Sigmoid colon (tissue), 7 donors: ENCODE data around the gene DDI2. TPM values are rescaled to one million over a fixed set of nuclear protein-coding genes. Genes with fewer than 3 reads are reported as not detected.

Source experiments
- DNase-seq: peaks from one replicate; pipeline ENCODE4 v3.0.0-alpha.2; 2019
- H3K27ac ChIP-seq, 4 donors: fragments of 200-600 bp; sonication (generic); one replicate each; pipeline ENCODE4 v1.5.1; 2016 to 2019; ENCODE audit warnings: mild to moderate bottlenecking in 1 of 4
- H3K27me3 ChIP-seq, 3 donors: fragments of 200-600 bp; sonication (generic); one replicate each; pipeline ENCODE4 v1.5.1; 2019; ENCODE audit warnings: mild to moderate bottlenecking in 1 of 3
- H3K36me3 ChIP-seq, 4 donors: fragments of 200-600 bp; sonication (generic); one replicate each; pipeline ENCODE4 v1.5.1; 2016 to 2019
- H3K4me1 ChIP-seq, 4 donors: fragments of 200-600 bp; sonication (generic); one replicate each; pipeline ENCODE4 v1.5.1; 2017 to 2019
- H3K4me3 ChIP-seq, 4 donors: fragments of 200-600 bp; sonication (generic); one replicate each; pipeline ENCODE4 v1.5.1; 2017 to 2019; ENCODE audit warnings: mild to moderate bottlenecking in 2 of 4, moderate library complexity in 1 of 4
- H3K9me3 ChIP-seq, 4 donors: fragments of 200-600 bp in 3 of 4; sonication (generic) in 3 of 4; one replicate each; pipeline versions ENCODE4 v1.5.1 to v1.6.1; 2013 to 2019
- EP300 ChIP-seq, 4 donors: sonication (generic); formaldehyde crosslinking; IDR thresholded peaks; one replicate each; pipeline ENCODE4 v1.6.1; 2017; ENCODE audit warnings: antibody characterized with exemption in 4 of 4
- POLR2A ChIP-seq, 2 donors: fragments of 450-650 bp; IDR thresholded peaks; one replicate each; pipeline ENCODE4 v1.6.1; 2016; ENCODE audit warnings: antibody characterized with exemption in 2 of 2, mild to moderate bottlenecking in 2 of 2, moderate library complexity in 2 of 2
- POLR2AphosphoS5 ChIP-seq, 4 donors: sonication (generic); formaldehyde crosslinking; IDR thresholded peaks; one replicate each; pipeline ENCODE4 v1.6.1; 2017; ENCODE audit warnings: antibody characterized with exemption in 4 of 4
- WGBS, 2 donors: extraction: QIAGEN DNeasy Blood & Tissue Kit; methylation state at CpG; one replicate each; pipeline ENCODE4 v1.1.7; 2013; 5-methylcytosine and 5-hydroxymethylcytosine counted together
- intact Hi-C: fragments of 100-400 bp; cut with DNase I; formaldehyde crosslinking; loops from one replicate; pipeline ENCODE4 v1.15.1; 2023
- polyA plus RNA-seq, 3 donors: library from polyadenylated mRNA; stranded (reverse); fragments of 200-250 nt; gene quantifications; one replicate each; pipeline ENCODE4 v1.2.3, GENCODE V29; 2013
- total RNA-seq, 4 donors: library from RNA; depleted of rRNA; stranded (reverse); fragments of >200 nt; gene quantifications; one replicate each; pipeline ENCODE4 v1.1.0, GENCODE V29; 2016
- TF ChIP-seq, protein P1 (sequence below), 4 experiments: fragments of 450-650 bp in 3 of 4; fragments of 200-600 bp in 1 of 4; IDR thresholded peaks; one replicate each; pipeline ENCODE4 v1.5.1; 2016 to 2019; ENCODE audit warnings: antibody characterized with exemption in 4 of 4, mild to moderate bottlenecking in 3 of 4, moderate library complexity in 2 of 4
- donor health status: healthy with polysubstance abuse.
- donor health status: Bipolar disorder and iron deficiency.
- donor health status: healthy.

DDI2 gene
- total and polyA plus RNA-seq, 7 donors, result 3.0 to 27.3 (median 13.4) TPM

DNA sequence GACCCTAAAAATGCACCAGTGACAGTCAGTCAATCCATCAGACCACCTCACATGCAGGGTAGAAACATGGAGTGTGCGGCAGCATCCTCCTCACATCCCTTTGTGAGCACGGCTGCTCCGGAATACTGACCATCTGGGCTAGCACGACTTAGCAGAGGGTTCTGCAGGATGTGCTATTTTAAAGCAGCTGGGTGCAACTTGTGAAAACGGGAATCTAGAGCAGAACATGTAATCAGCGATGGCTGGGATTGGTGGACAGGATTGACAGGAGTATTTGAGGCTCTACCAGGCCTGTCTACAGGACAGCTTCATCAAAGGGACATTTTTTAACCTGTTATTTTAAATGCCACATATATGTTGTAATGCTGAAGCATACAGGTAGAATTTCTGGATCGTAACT, 50.1 kb downstream of the DDI2 start:
- no peaks in the 10 kb centered on the region for H3K4me1 ChIP-seq
- no peaks in the 10 kb centered on the region for H3K9me3 ChIP-seq
- no peak for DNase-seq
- H3K27ac ChIP-seq, result no peak overlapping the region
- TF ChIP-seq, protein P1, sequence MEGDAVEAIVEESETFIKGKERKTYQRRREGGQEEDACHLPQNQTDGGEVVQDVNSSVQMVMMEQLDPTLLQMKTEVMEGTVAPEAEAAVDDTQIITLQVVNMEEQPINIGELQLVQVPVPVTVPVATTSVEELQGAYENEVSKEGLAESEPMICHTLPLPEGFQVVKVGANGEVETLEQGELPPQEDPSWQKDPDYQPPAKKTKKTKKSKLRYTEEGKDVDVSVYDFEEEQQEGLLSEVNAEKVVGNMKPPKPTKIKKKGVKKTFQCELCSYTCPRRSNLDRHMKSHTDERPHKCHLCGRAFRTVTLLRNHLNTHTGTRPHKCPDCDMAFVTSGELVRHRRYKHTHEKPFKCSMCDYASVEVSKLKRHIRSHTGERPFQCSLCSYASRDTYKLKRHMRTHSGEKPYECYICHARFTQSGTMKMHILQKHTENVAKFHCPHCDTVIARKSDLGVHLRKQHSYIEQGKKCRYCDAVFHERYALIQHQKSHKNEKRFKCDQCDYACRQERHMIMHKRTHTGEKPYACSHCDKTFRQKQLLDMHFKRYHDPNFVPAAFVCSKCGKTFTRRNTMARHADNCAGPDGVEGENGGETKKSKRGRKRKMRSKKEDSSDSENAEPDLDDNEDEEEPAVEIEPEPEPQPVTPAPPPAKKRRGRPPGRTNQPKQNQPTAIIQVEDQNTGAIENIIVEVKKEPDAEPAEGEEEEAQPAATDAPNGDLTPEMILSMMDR (IDR thresholded peaks at IDR 0.05), result no peak
- TF ChIP-seq POLR2AphosphoS5 (IDR thresholded peaks at IDR 0.05) (no peak), EP300 (IDR thresholded peaks at IDR 0.05) (no peak), POLR2A (IDR thresholded peaks at IDR 0.05) (no peak)
- 90 to 91% methylated on average over 7 of the region's 7 CpGs for WGBS, 2 donors
- intact Hi-C loops, result no loop called here
- no peaks in the 10 kb centered on the region for H3K27me3 ChIP-seq
- H3K36me3 ChIP-seq, result peaks cover 0 to 3% (median 1%) of the 10 kb centered on the region in 4 donors
- H3K4me3 ChIP-seq, result no peak overlapping the region

- no peak overlapping the region for H3K4me3 ChIP-seq
- DNase-seq, result no peak
- no peaks in the 10 kb centered on the region for H3K4me1 ChIP-seq
- no peaks in the 10 kb centered on the region for H3K36me3 ChIP-seq
- intact Hi-C loops, result no loop called here
- TF ChIP-seq, protein P1 (IDR thresholded peaks at IDR 0.05), result no peak
- TF ChIP-seq POLR2AphosphoS5 (IDR thresholded peaks at IDR 0.05), result no peak
- H3K9me3 ChIP-seq, result no peaks in the 10 kb centered on the region
- WGBS, 2 donors, result 41 to 69% methylated on average over 5 of the region's 5 CpGs
- no peaks in the 10 kb centered on the region for H3K27me3 ChIP-seq
- no peak overlapping the region for H3K27ac ChIP-seq
Observed at GRCh38 chr1:15668089-15668754, 51.0 kb downstream of the DDI2 start.

DNA sequence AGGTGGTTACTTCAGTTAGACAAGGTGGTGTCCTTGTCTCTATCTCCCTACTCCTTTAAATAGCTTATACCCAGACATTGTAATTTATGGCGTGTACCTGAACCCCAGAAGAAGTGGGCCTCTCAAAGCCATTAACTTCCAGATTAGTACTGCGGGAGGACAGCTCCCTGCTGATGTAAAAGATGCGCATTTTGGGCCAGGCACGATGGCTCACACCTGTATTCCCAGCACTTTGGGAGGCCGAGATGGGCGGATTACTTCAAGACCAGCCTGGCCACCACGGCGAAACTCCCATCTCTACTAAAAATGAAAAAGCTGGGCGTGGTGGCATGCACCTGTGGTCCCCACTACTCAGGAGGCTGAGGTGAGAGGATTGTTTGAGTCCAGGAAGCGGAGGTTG, 51.8 kb downstream of the DDI2 start:
- Histone ChIP-seq H3K27me3 (no peaks in the 10 kb centered on the region), H3K36me3 (no peaks in the 10 kb centered on the region), H3K9me3 (no peaks in the 10 kb centered on the region), H3K27ac (no peak overlapping the region), H3K4me3 (no peak overlapping the region), H3K4me1 (no peaks in the 10 kb centered on the region)
- 90 to 95% methylated on average over 10 of the region's 10 CpGs for WGBS, 2 donors
- intact Hi-C loops, result no loop called here
- DNase-seq, result no peak
- TF ChIP-seq, protein P1 (IDR thresholded peaks at IDR 0.05), result no peak
- TF ChIP-seq POLR2AphosphoS5 (IDR thresholded peaks at IDR 0.05) (no peak), POLR2A (IDR thresholded peaks at IDR 0.05) (no peak), EP300 (IDR thresholded peaks at IDR 0.05) (no peak)

DNA sequence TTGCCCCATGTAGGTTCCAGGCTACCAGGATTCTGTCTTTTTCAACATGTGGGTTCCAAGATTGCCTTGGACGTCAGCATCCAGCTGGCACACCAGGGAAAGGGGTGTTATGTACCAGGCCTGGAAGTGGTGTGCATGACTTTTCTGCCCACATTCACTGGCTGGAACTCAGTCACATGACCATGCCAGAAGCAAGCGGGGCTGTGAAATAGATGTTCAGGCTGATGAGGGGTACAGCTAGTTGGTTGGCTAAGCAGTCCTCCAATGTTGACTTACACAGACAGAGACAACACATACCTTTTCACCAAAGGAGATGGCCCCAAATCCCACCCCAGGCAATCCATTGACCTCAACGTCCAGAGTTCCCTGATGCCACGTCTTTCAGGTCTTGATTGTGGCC, 52.6 kb downstream of the DDI2 start:
- no peaks in the 10 kb centered on the region for H3K4me1 ChIP-seq
- H3K36me3 ChIP-seq, result no peaks in the 10 kb centered on the region
- 68 to 81% methylated on average over 4 of the region's 4 CpGs for WGBS, 2 donors
- no peak for TF ChIP-seq EP300 (IDR thresholded peaks at IDR 0.05)
- TF ChIP-seq POLR2AphosphoS5 (IDR thresholded peaks at IDR 0.05), result no peak
- no peak for TF ChIP-seq POLR2A (IDR thresholded peaks at IDR 0.05)
- TF ChIP-seq, protein P1 (IDR thresholded peaks at IDR 0.05), result no peak
- DNase-seq, result no peak
- H3K4me3 ChIP-seq, result no peak overlapping the region
- intact Hi-C loops, result no loop called here
- no peaks in the 10 kb centered on the region for H3K27me3 ChIP-seq
- no peaks in the 10 kb centered on the region for H3K9me3 ChIP-seq
- no peak overlapping the region for H3K27ac ChIP-seq

DNA sequence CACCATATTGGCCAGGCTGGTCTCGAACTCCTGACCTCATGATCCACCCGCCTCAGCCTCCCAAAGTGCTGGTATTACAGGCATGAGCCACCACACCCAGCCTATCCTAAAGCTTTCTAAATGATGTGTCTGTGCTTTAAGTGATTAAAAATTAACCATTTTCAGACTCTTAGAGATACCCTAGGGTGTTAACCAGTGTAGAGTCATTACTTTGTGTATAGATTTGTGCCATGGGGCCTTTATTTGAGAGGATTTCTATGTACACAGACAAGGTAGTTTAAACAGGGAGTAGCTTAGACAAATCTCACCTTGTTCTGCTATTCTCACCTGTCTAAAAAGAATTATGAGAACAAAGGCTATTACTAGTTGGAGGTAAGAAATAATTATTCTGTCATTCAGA, 54.2 kb downstream of the DDI2 start:
- H3K4me3 ChIP-seq, result no peak overlapping the region
- DNase-seq, result no peak
- H3K36me3 ChIP-seq, result no peaks in the 10 kb centered on the region
- 16 to 70% methylated on average over 2 of the region's 2 CpGs for WGBS, 2 donors
- intact Hi-C loops, result no loop called here
- H3K4me1 ChIP-seq, result no peaks in the 10 kb centered on the region
- H3K27me3 ChIP-seq, result no peaks in the 10 kb centered on the region
- H3K27ac ChIP-seq, result no peak overlapping the region
- TF ChIP-seq POLR2A (IDR thresholded peaks at IDR 0.05), result no peak
- no peak for TF ChIP-seq EP300 (IDR thresholded peaks at IDR 0.05)
- TF ChIP-seq, protein P1 (IDR thresholded peaks at IDR 0.05), result no peak
- TF ChIP-seq POLR2AphosphoS5 (IDR thresholded peaks at IDR 0.05), result no peak
- no peaks in the 10 kb centered on the region for H3K9me3 ChIP-seq
